Colon (tissue), 2 donors: ENCODE results near the gene UGT8.
A peak's percentile ranks its signal among the peaks of the same experiment; 100 is the strongest.
"Not testable (repeated sequence)": the region's sequence is repeated elsewhere in the genome, so short reads cannot be mapped to it uniquely, and the experiment has no call there.

Source experiments
- FAIRE-seq: peaks from 2 replicates; lab custom pipeline; 2012; peaks lifted over from hg19 to GRCh38; lab: Jason Lieb, UNC
- donor health status: control.
- donor health status: control.

UGT8 gene, protein sequence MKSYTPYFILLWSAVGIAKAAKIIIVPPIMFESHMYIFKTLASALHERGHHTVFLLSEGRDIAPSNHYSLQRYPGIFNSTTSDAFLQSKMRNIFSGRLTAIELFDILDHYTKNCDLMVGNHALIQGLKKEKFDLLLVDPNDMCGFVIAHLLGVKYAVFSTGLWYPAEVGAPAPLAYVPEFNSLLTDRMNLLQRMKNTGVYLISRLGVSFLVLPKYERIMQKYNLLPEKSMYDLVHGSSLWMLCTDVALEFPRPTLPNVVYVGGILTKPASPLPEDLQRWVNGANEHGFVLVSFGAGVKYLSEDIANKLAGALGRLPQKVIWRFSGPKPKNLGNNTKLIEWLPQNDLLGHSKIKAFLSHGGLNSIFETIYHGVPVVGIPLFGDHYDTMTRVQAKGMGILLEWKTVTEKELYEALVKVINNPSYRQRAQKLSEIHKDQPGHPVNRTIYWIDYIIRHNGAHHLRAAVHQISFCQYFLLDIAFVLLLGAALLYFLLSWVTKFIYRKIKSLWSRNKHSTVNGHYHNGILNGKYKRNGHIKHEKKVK

DNA sequence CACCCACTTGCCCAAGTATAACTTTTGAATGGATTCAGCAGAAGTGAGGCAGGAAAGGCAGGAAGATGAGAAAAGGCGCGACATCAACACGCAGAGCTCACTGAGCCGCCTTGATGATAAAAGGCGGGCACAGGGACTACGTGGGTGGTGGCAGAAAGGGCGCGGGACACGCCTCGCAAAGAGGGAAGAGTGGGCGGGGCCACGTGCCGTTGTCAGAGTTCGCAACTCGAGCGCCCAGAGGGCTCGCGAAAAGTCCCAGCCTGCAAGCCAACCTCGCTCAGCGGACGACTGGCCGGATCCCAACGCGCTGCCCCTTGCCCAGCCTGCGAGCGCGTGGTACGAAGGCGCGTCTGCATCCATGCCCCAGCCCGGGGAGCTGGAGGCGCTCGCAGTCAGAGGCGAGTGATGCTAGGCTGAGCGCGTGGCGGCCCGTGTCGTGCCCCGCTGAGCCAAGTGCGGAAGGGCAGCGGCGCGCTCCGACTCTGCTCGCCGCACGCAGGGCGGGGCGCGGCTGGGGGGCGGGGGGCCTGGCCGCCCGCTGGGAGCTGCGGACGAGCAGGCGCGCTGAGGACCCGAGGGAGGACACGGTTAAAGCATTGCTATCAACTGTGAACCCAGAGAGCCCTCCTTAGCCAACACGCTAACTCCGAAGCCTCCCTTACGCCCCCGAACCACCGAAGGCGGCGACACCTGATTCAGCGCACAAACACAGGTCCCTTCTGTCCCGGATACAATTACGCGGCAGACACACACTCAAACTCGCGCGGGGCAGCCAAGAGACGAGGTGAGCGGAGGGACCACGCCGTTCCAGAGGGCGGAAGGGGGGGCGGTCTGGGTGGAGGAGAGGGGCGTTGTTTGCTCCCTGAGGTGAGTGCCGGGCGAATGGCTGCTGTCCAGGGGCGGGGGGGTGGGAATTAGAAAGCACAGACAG is at the start of gene UGT8:
Gene UGT8 (plus strand): TSS at position 617 of the 931 bp plus-strand sequence. CDS start 24,074 bp downstream, outside the sequence.
- FAIRE-seq: no peak

DNA sequence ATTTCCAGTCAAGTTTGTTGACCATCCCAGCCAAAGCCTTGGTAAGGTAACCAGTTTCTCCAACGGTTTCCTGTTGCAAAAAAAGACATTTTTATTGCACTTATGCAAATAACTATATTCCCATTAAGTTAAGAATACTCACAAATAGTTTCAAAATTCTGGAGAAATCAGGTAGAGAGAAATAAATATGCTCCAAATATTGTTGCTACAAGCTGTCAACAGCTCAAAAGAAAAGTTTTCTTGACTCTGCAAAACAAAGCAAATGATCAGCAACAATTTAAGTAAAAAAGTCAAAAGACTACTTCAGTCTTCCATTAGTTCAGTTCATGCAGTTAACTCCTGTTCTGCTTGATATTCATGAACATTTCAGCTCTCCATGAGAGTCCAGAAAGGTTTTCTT is 49.0 kb upstream of the UGT8 start:
- FAIRE-seq: no peak

DNA sequence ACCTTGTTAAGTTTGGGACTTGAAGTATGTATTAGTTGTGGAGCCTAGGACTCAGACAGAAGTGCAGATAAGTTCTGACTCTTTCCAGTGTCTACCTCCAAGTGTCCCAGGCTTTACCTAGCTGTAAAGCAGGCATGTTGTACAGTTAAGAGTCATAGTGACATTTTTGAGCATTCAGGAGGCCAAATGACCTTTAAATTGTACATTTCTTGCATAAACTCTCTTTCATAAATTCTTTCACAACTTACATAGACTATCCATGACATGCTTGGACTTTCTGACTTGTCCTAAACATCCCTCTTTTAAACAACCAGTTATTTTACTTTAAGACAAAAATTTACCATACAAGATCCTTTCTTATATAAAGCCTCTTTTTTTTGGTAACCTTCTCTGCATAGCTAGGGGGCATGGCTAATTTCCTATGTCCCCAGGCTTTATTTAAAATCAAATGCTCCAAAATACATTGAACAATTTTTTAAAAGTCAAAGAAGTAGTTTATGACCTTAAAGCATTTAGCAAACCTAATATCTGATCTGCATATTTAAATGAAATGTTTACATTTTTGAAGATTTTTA is 40.1 kb upstream of the UGT8 start:
- no peak for FAIRE-seq

DNA sequence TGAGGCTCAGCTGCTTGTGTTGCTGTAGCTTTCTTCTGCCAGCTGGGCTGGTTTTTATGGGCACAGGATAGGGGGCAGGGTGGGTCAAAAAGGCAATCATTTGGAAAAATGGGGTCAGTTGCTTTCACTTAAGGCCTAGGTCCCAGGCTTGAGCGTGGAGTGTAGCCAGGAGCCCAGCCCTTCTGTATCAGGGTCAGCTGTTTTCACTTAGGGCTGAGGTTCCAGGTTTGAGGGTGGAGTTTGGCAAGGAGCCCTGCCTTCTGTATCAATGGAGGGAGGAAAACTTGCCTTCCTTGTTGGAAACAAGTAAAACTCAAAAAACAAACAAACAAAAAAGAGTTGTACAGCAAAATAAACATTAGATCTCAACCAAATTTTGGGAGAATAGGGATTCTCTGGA is 37.0 kb upstream of the UGT8 start:
- no peak for FAIRE-seq

DNA sequence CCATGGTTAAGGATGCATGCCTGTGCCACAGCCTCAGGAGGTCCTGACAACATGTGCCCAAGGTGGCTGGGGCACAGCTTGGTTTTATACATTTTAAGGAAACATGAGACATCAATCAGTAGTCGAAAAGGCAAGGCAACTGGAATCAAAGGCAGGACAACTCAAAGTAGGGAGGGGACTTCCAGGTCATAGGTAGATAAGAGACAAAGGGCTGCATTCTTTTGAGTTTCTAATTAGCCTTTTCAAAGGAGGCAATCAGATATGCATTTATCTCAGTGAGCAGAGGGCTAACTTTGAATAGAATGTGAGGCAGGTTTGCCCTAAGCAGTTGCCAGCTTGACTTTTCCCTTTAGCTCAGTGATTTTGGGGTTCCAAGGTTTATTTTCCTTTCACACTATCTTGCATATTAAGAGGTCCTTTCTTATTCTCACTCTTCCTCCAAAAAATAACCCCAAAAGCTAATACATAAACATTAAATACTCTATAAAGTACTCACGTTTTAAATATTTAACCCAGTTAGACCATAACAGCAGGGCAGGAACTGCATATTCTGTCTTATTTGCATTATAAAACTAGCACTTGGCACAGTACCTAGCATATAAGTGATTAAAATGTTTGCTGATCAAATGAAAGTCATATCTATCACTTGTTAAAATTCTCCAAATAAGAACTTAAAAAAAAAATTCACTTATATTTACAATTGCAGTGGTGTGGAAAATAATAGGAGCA is 36.3 kb upstream of the UGT8 start:
- FAIRE-seq: no peak

DNA sequence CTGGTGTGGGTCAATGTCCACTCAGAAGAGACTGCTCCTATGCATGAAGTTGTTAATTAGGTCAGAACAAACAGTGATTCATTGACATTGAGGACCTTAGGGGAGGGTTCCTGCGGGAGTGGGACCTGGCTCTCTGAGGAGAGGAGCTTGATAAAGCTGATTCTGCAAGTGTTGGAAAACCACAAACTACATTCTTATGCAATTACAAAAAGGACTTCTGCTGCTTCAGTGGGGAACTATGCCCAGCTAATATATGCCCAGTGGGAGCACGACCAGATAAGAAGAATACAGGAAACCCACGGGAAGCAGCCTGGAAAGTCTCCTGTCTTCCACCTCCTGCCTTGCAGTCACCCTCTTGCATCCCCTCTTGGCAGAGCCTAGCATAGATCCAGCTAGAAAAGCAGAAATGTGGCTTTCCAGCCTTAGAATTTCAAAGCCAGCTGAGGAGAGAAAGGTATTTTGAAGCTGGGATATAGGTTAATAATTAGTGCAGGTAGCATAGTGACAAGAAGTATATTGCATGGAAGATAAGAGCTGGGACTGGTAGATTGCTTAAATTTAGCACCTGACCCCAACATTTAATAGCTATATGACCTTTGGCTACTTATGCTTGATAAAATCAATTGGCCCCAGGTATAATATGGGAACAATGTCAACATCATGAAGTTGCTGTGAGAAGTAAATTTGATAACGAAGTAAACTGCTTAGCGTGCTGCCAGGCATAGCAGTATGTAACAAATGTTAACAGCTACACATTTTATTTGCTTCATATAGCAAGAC is 34.9 kb upstream of the UGT8 start:
- FAIRE-seq: no peak

DNA sequence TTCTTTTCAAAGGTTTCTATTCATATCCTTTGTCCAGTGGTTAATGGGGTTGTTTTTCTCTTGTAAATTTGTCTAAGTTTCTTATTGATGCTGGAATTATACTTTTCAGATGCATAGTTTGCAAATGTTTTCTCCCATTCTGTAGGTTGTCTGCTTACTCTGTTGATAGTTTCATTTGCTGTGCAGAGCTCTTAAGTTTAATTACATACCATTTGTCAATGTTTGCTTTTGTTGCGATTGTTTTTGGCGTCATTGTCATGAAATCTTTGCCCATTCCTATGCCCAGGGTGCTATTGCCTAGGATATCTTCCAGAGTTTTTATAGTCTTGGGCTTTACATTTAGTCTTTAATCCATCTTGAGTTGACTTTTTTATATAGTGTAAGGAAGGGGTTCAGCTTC is 21.2 kb upstream of the UGT8 start:
- FAIRE-seq: no peak

DNA sequence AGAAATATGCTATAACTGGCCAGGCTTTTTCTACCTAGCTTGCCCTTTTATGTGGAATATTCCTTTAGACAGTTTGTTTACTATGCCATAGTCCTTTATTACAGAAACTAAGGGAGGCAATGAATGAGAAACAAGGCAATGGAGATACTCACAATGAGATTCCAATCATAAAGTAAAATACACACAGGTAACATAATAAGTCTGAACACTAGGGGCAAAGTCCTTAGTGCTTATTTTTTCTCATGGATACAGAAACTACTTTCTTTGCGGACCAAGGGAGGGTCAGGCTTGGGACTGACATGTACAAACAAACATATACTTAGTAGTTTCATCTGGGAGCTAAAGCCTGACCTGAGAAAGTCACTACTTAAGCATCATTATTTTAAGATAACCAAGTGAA is 16.0 kb upstream of the UGT8 start:
- peak; percentile 43 for FAIRE-seq

DNA sequence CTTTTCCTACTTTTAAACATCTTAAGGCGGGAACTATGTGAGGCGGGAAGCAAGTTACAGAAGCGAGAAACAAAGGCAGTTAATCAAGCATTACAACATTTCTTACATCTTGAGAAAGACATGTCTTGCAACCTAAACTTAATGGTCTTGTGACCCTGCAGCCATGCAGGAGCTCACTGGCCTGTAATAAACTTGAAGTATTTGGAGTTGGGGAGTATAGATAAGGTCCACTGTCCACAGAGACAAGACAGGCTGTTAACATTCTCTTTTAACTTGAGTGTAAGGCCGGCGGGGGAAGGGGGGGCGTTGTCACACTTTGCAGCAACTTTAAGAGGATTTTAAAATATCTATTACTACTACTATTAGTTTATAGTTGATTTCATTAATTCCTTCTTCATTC is 10.3 kb upstream of the UGT8 start:
- no peak for FAIRE-seq

DNA sequence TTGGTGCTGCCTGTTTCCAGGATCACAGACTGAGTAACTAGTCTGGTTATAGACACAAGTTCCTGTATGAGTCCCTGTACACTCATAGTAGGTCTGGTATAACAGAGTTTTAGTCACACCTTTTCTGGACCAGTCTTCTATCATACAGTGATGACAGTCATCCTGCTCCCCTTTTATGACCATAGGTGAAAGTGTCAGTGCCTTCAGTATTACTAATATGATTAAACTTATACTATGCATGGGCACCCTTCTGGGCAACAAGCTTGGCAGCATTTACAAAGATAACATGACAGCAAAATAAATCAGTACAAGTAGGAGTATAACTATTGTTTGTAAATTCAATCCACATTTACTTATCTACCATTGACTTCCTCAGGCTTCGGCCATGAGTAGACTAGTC is 8.2 kb upstream of the UGT8 start:
- FAIRE-seq: not testable (repeated sequence)

DNA sequence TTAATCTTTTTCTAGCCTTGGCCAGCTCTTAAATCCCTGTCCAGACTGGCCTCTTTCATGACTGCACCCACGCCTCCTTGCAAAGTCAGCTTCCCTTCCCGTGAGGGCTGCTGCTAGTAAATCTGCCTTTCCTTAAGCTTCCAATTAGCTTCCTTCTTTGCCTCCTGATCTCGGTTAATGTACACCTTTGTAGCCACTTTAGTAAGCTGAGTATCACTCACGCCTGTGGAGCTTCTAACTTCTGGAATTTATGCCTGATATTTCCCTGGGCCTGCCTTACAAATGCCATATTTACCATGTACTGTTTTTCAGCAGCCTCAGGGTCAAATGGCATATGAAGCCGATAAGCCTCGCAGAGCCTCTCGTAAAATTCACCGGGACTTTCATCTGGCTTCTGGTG is 5.1 kb upstream of the UGT8 start:
- no peak for FAIRE-seq

DNA sequence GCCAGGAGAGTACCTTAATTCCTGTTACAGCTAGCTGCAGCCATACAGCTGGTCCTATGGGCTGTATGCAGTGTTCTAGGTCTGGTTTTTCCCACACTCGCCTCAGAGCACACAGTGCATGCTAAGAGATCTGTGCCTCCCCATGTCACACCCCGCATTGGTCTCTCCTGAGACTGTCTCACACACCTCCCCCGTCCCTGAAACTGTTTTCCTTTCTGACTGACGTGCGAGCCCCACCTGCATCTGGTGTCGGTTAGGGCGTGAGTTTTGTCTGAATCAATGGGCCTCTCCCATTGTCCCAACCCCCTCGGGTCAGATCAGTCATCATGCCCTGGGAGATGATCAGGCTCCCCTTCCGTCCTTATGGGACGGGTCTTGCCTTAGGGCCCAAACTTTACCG is 3.4 kb upstream of the UGT8 start:
- FAIRE-seq: no peak

DNA sequence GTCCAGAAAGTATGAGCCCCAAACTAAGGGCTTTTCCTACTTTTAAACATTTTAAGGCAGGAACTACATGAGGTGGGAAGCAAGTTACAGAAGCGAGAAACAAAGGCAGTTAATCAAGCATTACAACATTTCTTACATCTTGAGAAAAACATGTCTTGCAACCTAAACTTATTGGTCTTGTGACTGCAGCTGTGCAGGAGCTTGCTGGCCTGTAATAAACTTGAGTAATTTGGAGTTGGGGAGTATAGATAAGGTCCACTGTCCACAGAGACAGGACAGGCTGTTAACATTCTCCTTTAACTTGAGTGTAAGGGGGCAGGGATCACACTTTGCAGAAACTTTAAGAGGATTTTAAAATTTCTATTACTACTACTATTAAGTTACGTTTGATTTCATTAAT is 2.7 kb upstream of the UGT8 start:
- FAIRE-seq: no peak

DNA sequence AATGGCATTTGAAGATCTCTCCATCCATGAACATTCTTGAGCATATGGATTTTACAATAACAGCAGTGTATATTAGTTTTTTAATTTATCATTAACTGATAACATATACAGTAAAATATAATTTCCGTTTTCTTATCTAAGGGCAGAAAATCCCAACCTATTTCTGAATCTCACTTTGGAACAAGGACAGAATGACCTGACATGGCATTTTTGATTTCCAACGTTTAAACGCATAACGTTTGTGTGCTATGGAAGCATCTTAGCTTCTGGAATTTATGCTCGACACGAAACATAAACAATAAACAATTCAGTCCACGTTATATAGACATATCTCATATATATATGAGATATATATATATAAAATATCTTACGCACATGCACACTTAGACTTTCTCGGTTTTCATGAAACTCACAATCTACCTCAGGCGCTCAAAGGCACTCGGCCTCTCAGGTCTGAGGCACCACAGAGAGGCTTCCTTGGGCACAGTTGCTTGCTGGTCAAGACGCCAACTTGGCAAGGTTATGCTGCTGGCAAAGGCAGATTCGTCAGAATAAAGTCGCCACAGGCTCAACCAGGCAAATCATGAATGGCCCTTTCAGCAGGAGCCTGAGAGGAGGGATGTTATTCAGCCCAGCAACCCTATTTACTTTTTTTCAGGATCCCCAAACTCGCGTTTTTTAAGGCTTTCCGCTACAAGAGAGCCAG is 1.0 kb upstream of the UGT8 start:
- FAIRE-seq: no peak

DNA sequence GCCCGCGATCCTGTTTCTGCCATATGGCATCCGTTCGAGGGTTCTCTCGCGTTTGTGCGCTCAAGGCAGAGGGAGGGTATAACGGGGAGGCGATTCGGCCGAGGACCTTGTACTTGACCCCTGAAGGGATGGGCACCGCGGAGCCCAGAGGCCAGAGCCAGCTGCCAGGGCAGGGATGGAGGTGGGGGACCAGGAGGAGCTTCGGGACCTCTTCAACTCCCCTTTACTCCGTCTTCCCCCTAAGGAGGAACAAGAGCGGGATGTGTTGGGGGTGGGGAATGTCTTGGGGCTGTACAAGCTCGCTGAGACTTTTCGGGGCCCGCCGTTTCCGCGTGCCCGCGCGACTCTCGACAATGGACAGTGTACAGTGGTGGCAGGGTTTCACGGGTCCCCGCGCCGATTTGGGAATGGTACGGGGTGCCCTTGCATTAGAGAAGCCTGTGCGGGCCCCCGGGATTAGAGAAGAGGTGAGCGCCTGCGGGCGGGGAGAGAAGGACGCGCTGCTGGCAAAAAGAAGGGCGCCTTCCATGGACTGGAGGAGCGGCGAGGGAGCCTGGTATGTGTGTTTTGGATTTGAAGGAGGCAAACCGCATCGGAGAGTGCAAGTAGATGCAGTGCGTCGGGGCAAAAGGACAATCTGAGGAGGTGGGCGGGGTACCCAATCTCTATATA is 760 bp downstream of the UGT8 start:
- FAIRE-seq: no peak

DNA sequence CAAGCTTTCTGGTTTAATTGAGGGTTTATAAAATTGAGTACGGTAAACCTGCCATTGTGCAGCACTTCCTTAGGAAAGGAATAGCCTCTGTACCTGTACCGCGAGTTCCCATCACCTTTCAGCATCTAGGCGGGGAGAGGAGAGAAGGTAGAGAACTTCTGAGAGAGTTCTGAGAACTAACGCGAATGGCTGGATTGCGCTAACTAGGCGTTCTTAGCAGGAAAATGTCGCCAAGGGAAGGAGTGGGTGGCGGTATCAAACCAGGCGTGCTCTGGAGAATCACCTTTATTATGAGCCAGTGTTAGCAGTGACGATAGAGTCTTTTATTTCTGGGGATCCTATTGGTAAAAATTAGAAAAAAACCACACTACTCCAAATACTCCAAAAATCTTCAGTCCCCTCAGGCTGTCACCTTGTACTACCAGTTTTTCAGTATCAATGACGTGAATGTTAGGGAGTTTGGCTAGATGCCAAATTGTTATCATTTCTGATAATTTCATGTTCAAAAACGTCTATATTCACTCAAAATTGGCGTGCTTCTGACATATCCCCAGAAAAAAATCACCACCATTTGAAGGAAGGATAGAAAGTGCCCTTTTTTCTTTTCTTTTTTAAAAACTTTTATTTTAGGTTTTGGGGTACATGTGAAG is 1.4 kb downstream of the UGT8 start:
- FAIRE-seq: no peak

DNA sequence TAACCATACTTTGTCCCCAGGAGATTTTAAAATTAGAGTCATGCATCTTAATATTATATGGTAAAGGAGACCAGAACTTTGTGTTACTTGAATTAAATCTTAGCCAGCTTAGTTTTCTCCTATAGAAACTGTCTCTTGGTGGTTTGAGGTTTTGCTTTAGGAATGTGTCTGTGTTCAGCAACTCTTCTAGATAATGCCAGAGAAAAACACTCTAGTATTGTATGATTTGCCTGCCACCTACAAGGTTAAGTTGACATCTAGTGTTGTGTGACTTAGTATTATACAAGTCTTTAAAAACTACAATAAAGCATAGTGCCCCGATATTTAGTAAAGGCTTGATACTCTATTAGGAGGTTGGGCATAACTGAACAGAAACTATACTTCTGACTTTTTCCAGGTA is 2.1 kb downstream of the UGT8 start:
- no peak for FAIRE-seq

DNA sequence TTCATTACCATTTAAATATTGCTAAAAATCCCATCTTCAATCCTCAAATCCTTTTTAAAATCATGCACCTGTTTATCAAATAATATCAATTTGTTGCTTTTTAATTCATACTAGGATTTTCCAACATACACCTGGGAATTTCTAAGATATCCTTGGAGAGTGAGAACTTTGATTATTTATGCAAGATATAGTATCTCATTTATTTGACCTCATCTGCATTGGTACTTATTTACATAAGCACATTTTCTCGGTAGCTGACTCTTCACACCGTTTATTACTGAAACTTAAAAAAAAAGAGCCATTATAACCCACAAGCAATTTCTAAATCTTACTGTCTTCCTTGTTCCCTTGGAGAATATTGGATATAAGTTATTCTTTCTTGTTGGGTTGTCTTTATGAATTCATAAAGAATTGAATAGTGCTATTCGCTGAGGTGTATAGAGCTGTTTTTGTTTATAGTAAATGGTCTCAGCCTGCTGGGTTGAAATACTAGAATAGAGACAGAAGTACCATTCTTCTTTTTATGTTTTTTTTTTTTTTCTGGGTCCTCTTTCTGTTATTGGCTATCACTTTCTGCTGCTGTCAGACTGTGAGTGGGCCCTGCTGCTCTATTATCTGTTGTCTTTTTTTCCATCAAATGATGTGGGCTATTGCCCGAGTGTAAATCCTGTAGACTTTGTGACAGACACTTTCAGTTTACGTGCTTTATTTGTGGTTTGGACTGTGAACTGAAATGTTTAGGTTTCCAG is 2.9 kb downstream of the UGT8 start:
- FAIRE-seq: no peak

DNA sequence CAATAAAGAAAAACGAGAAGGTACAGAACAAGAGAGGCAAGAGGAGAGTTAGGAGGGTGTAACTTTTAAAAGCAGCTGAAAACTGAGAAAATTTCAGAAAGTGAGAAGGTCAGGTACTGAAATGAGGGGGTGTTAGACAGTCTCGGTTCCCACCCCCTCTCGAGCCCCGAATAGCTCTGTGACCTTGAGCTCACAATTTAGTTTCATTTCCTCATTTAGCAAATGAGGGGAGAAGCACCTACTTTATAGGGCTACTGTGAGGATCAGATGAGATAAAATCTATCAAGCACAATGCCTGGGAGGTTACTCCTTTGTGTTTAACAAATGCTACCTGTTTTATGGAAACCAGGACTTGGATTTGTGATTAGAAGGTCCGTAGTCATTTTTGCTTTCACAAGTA is 4.9 kb downstream of the UGT8 start:
- no peak for FAIRE-seq
